Esophagus muscularis mucosa (tissue), 4 donors: Measurements from ENCODE around the gene MAP6D1. TPM values are rescaled to one million over a fixed set of nuclear protein-coding genes. Genes with fewer than 3 reads are reported as not detected.

Experiments
- DNase-seq: peaks from one replicate; pipeline ENCODE4 v3.0.0-alpha.2; 2017; ENCODE audit errors: extremely low spot score
- H3K27ac ChIP-seq, 4 donors: fragments of 200-600 bp; sonication (generic); replicated peaks in 1 of 4; 1 replicate in 3 of 4; 2 replicates in 1 of 4; pipeline ENCODE4 v1.5.1; 2016 to 2019; ENCODE audit warnings: mild to moderate bottlenecking in 1 of 4
- H3K27me3 ChIP-seq, 4 donors: fragments of 200-600 bp; sonication (generic); one replicate each; pipeline versions ENCODE4 v1.5.1 to v1.6.0; 2016 to 2019
- H3K36me3 ChIP-seq, 4 donors: fragments of 200-600 bp; sonication (generic); one replicate each; pipeline ENCODE4 v1.5.1; 2016 to 2019
- H3K4me1 ChIP-seq, 4 donors: fragments of 200-600 bp; sonication (generic); one replicate each; pipeline ENCODE4 v1.5.1; 2016 to 2019
- H3K4me3 ChIP-seq, 4 donors: fragments of 200-600 bp; sonication (generic); 1 replicate in 2 of 4; 2 replicates in 2 of 4; pipeline ENCODE4 v1.5.1; 2016 to 2019; ENCODE audit warnings: mild to moderate bottlenecking in 4 of 4, moderate library complexity in 1 of 4
- H3K9me3 ChIP-seq, 4 donors: fragments of 200-600 bp; sonication (generic); 1 replicate in 3 of 4; 2 replicates in 1 of 4; pipeline ENCODE4 v1.5.1; 2016 to 2019
- EP300 ChIP-seq: sonication (generic); formaldehyde crosslinking; IDR thresholded peaks from one replicate; pipeline ENCODE4 v1.6.1; 2017; ENCODE audit warnings: antibody characterized with exemption
- POLR2A ChIP-seq: fragments of 450-650 bp; IDR thresholded peaks from one replicate; pipeline ENCODE4 v1.6.1; 2017; ENCODE audit warnings: antibody characterized with exemption, moderate library complexity, mild to moderate bottlenecking, low read depth
- POLR2AphosphoS5 ChIP-seq, 2 donors: sonication (generic); formaldehyde crosslinking; IDR thresholded peaks; one replicate each; pipeline ENCODE4 v1.6.1; 2017; ENCODE audit warnings: antibody characterized with exemption in 2 of 2
- WGBS: methylation state at CpG from one replicate; pipeline ENCODE4 v1.1.5; 2018; 5-methylcytosine and 5-hydroxymethylcytosine counted together
- intact Hi-C: fragments of 100-400 bp; cut with DNase I; formaldehyde crosslinking; loops from one replicate; pipeline ENCODE4 v1.15.1; 2023
- total RNA-seq, 4 donors: library from RNA; depleted of rRNA; stranded (reverse); fragments of >200 nt; gene quantifications; one replicate each; pipeline versions ENCODE4 v1.1.0 to v1.2.1, GENCODE V29; 2016
- TF ChIP-seq, protein P1 (sequence below), 3 experiments: fragments of 200-600 bp in 2 of 3; fragments of 450-650 bp in 1 of 3; sonication (generic) in 2 of 3; IDR thresholded peaks; one replicate each; pipeline ENCODE4 v1.5.1; 2017 to 2019; ENCODE audit warnings: antibody characterized with exemption in 3 of 3, mild to moderate bottlenecking in 2 of 3, moderate library complexity in 1 of 3

The MAP6D1 gene
- total RNA-seq, 4 donors from 2014 or later, result 0.42 to 2.9 (median 2.4) TPM

DNA sequence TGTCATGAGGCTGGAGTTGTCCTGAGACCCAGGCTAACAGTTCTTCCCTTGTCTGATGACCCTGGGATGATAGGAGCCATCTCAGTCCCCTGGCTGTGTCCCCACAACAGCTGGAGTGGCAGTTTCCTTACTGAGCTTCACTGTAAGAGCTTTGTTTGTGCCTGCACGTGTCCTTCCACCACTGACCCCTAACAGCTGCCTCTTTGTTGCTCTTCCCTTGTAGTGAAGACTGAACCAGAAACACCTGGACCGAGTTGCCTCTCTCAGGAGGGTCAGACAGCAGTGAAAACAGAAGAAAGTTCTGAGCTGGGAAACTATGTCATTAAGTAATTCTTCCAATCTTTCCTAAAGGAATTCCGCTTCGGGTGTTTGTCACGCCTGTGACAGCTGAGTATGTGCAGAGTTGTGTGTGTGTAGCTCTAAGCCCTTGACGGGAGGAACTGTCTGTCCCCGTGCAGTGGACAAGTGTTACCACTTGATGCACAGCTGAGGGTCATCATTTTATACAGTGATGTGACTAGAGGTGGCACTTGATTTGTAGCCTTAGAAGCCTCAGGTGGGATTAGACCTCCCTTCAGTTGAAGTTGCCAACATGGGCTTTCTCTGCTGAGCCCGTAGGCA, 25.0 kb downstream of the MAP6D1 start:
- H3K36me3 ChIP-seq, result peaks cover 70 to 87% (median 75%) of the 10 kb centered on the region in 4 donors
- H3K9me3 ChIP-seq, result no peaks in the 10 kb centered on the region
- TF ChIP-seq POLR2AphosphoS5 (IDR thresholded peaks at IDR 0.05) (no peak), EP300 (no peak), POLR2A (no peak)
- TF ChIP-seq, protein P1, sequence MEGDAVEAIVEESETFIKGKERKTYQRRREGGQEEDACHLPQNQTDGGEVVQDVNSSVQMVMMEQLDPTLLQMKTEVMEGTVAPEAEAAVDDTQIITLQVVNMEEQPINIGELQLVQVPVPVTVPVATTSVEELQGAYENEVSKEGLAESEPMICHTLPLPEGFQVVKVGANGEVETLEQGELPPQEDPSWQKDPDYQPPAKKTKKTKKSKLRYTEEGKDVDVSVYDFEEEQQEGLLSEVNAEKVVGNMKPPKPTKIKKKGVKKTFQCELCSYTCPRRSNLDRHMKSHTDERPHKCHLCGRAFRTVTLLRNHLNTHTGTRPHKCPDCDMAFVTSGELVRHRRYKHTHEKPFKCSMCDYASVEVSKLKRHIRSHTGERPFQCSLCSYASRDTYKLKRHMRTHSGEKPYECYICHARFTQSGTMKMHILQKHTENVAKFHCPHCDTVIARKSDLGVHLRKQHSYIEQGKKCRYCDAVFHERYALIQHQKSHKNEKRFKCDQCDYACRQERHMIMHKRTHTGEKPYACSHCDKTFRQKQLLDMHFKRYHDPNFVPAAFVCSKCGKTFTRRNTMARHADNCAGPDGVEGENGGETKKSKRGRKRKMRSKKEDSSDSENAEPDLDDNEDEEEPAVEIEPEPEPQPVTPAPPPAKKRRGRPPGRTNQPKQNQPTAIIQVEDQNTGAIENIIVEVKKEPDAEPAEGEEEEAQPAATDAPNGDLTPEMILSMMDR (IDR thresholded peaks at IDR 0.05), result no peak
- peaks cover 0 to 7% (median 0%) of the 10 kb centered on the region in 4 donors for H3K4me1 ChIP-seq
- no peak overlapping the region for H3K27ac ChIP-seq
- H3K27me3 ChIP-seq, result no peaks in the 10 kb centered on the region
- no peak overlapping the region for H3K4me3 ChIP-seq
- intact Hi-C loops, result no loop called here
- 86% methylated on average over 8 of the region's 8 CpGs for WGBS
- DNase-seq, result no peak

DNA sequence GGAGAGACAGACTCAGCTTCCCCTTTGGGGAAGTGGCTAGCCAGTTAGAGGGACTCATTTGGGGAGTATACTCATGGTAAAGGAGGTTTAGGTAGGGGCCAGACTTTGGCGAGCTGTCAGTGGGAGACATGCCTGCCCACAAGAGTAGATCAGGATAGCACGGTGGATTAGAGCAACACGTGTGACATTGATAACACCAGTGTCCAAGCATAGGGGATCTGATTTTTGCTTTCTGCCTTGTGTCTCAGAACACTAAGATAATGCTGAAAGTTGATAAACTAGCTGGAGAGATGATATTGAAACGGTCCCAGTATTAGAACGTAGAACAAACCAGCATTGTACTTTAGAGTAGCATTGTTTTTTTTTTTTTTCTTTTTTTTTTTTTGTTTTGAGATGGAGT, 25.9 kb downstream of the MAP6D1 start:
- TF ChIP-seq POLR2AphosphoS5 (IDR thresholded peaks at IDR 0.05) (no peak), POLR2A (no peak), EP300 (no peak)
- TF ChIP-seq, protein P1 (IDR thresholded peaks at IDR 0.05), result no peak
- intact Hi-C loops, result no loop called here
- H3K9me3 ChIP-seq, result no peaks in the 10 kb centered on the region
- whole genome bisulfite sequencing, result 86% methylated on average over 5 of the region's 5 CpGs
- no peak for DNase-seq
- no peaks in the 10 kb centered on the region for H3K27me3 ChIP-seq
- peaks cover 61 to 81% (median 66%) of the 10 kb centered on the region in 4 donors for H3K36me3 ChIP-seq
- H3K4me3 ChIP-seq, result no peak overlapping the region
- H3K27ac ChIP-seq, result no peak overlapping the region
- H3K4me1 ChIP-seq, result peaks cover 0 to 7% (median 0%) of the 10 kb centered on the region in 4 donors

DNA sequence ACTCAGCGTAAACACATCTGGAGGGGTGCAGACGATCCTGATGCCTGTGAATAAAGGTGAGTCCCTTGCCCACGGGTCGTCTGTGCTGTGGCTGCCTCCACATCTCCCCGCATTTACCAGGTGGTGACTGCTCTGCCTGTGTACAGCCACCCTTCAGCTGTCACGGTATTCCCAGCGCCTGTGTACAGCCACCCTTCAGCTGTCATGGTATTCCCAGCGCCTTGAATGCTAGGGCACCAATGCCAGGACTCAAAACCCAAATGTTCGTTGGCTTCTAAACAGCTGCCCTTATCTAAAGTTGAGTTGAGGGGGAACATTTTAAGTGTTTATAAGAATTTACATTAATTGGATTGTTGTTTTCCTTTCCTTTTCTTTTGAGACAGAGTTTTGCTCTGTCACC, 27.4 kb downstream of the MAP6D1 start:
- H3K4me3 ChIP-seq, result no peak overlapping the region
- no peaks in the 10 kb centered on the region for H3K27me3 ChIP-seq
- no peaks in the 10 kb centered on the region for H3K9me3 ChIP-seq
- H3K4me1 ChIP-seq, result peaks cover 0 to 7% (median 0%) of the 10 kb centered on the region in 4 donors
- no peak for TF ChIP-seq POLR2AphosphoS5 (IDR thresholded peaks at IDR 0.05)
- no peak for TF ChIP-seq POLR2A
- no peak for TF ChIP-seq EP300
- TF ChIP-seq, protein P1 (IDR thresholded peaks at IDR 0.05), result no peak
- 85% methylated on average over 7 of the region's 9 CpGs for WGBS
- peaks cover 48 to 80% (median 60%) of the 10 kb centered on the region in 4 donors for H3K36me3 ChIP-seq
- intact Hi-C loops, result no loop called here
- H3K27ac ChIP-seq, result no peak overlapping the region
- DNase-seq, result no peak

DNA sequence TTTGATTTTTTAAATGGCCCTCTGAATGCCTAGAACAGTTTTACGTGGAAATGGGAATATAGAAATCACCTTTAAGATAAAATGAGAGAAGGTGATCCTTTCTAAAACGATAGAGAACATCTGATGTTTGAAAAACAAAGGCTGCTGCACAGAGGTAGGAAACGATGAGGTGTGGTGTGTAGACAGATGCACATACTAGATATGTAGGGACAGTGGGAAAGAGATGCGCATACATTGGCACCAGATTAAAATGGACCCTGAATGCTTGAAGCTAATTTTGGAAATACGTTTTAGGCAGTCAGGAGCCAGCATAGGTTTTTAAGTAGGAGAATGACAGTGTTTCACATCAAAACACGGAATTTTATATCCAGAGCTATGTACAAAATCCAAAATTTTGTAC, 29.0 kb downstream of the MAP6D1 start:
- Histone ChIP-seq H3K4me1 (peaks cover 0 to 7% (median 0%) of the 10 kb centered on the region in 4 donors), H3K36me3 (peaks cover 37 to 80% (median 59%) of the 10 kb centered on the region in 4 donors), H3K27me3 (no peaks in the 10 kb centered on the region), H3K9me3 (no peaks in the 10 kb centered on the region), H3K4me3 (no peak overlapping the region), H3K27ac (no peak overlapping the region)
- WGBS, result 95% methylated on average over 6 of the region's 6 CpGs
- TF ChIP-seq POLR2AphosphoS5 (IDR thresholded peaks at IDR 0.05), result no peak
- TF ChIP-seq, protein P1 (IDR thresholded peaks at IDR 0.05), result no peak
- no peak for TF ChIP-seq EP300
- no peak for TF ChIP-seq POLR2A
- intact Hi-C loops, result no loop called here
- DNase-seq, result no peak

DNA sequence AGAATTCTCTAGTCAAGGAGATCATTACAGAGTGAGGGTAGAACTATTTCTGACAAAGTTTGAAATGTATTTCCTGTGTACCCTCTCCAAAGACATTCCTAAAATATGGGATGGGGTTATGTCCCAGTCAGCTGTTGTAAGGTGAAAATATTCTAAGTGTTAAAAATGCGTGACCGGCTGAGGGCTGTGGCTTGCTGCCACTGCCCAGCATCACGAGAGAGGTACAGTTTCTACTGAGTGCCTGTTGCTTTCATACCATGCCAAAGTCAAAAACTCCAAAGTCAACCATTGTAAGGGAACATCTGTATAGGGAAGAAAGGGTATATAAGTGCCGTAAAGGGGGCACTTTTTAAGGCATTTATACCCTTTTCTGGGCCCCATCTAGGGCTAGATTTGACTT, 30.9 kb downstream of the MAP6D1 start:
- no peak for TF ChIP-seq POLR2AphosphoS5 (IDR thresholded peaks at IDR 0.05)
- TF ChIP-seq POLR2A, result no peak
- TF ChIP-seq, protein P1 (IDR thresholded peaks at IDR 0.05), result no peak
- no peak for TF ChIP-seq EP300
- Histone ChIP-seq H3K4me1 (no peaks in the 10 kb centered on the region), H3K27ac (no peak overlapping the region), H3K9me3 (no peaks in the 10 kb centered on the region), H3K4me3 (no peak overlapping the region), H3K27me3 (no peaks in the 10 kb centered on the region), H3K36me3 (peaks cover 24 to 81% (median 59%) of the 10 kb centered on the region in 4 donors)
- intact Hi-C loops, result no loop called here
- WGBS, result 90% methylated on average over 4 of the region's 4 CpGs
- DNase-seq, result no peak
